Measurements from ENCODE around the gene RASGRF1.

The RASGRF1 gene

GRCh38 chr15:79089331-79089889, 1.2 kb downstream of the RASGRF1 start:
- peak overlapping the region; percentile 10 for H3K4me3 ChIP-seq (ENCODE audit: low read length)
- DNase-seq (ENCODE audit: low read depth), result no peak
- TF ChIP-seq CTCF (conservative IDR thresholded peaks at IDR 0.05; ENCODE audit: low read depth, low read length), result no peak

- DNase-seq (ENCODE audit: low read depth), result no peak
- TF ChIP-seq CTCF (conservative IDR thresholded peaks at IDR 0.05; ENCODE audit: low read depth, low read length), result no peak
- no peak overlapping the region for H3K4me3 ChIP-seq (ENCODE audit: low read length)
Measured at GRCh38 chr15:79088426-79089205, 2.0 kb downstream of the RASGRF1 start.

GRCh38 chr15:79086814-79087213, 3.8 kb downstream of the RASGRF1 start:
- H3K4me3 ChIP-seq (ENCODE audit: low read length), result no peak overlapping the region
- no peak for TF ChIP-seq CTCF (conservative IDR thresholded peaks at IDR 0.05; ENCODE audit: low read depth, low read length)
- no peak for DNase-seq (ENCODE audit: low read depth)

- no peak overlapping the region for H3K4me3 ChIP-seq (ENCODE audit: low read length)
- DNase-seq (ENCODE audit: low read depth), result no peak
- TF ChIP-seq CTCF (conservative IDR thresholded peaks at IDR 0.05; ENCODE audit: low read depth, low read length), result no peak
Measured at GRCh38 chr15:79084308-79084968, 6.1 kb downstream of the RASGRF1 start.

- TF ChIP-seq CTCF (conservative IDR thresholded peaks at IDR 0.05; ENCODE audit: low read depth, low read length), result no peak
- H3K4me3 ChIP-seq (ENCODE audit: low read length), result no peak overlapping the region
- no peak for DNase-seq (ENCODE audit: low read depth)
Measured at GRCh38 chr15:79083154-79083553, 7.4 kb downstream of the RASGRF1 start.

GRCh38 chr15:79082363-79083070, 8.1 kb downstream of the RASGRF1 start:
- TF ChIP-seq CTCF (conservative IDR thresholded peaks at IDR 0.05; ENCODE audit: low read depth, low read length), result no peak

More at GRCh38 chr15:79082363-79083070, 8.1 kb downstream of the RASGRF1 start:
- no peak overlapping the region for H3K4me3 ChIP-seq (ENCODE audit: low read length)
- no peak for DNase-seq (ENCODE audit: low read depth)
